Muscle of leg (tissue), 11 donors: ENCODE measurements around the gene TANC2. TPM values are rescaled to one million over a fixed set of nuclear protein-coding genes. Genes with fewer than 3 reads are reported as not detected.
"Not testable (repeated sequence)": the region's sequence is repeated elsewhere in the genome, so short reads cannot be mapped to it uniquely, and the experiment has no call there.

ENCODE experiments used
- DNase-seq: peaks from one replicate; pipeline ENCODE4 v3.0.0; 2013
- H3K27ac ChIP-seq: one replicate; pipeline ENCODE4 v1.5.1; 2013; ENCODE audit warnings: mild to moderate bottlenecking, low read length, control low read depth
- H3K27me3 ChIP-seq: one replicate; pipeline ENCODE4 v1.6.1; 2013; ENCODE audit warnings: low read length; ENCODE audit not compliant: control insufficient read depth, insufficient read depth
- H3K36me3 ChIP-seq: one replicate; pipeline ENCODE4 v1.6.1; 2013; ENCODE audit warnings: low read length; ENCODE audit not compliant: control insufficient read depth, insufficient read depth
- H3K4me1 ChIP-seq: one replicate; pipeline ENCODE4 v1.6.1; 2013; ENCODE audit warnings: low read length; ENCODE audit not compliant: control insufficient read depth, insufficient read depth
- H3K4me3 ChIP-seq: one replicate; pipeline ENCODE4 v1.5.1; 2013; ENCODE audit warnings: low read length, control low read depth
- H3K9me3 ChIP-seq: replicated peaks from 2 replicates; pipeline ENCODE4 v1.6.1; 2013; ENCODE audit warnings: low read depth, low read length; ENCODE audit not compliant: control insufficient read depth
- WGBS: methylation state at CpG from one replicate; pipeline ENCODE4 v1.1.5; 2013; ENCODE audit warnings: missing lambda C conversion rate; ENCODE audit not compliant: insufficient coverage; 5-methylcytosine and 5-hydroxymethylcytosine counted together
- polyA plus RNA-seq, 8 donors: library from polyadenylated mRNA; unstranded; fragments of 120-200 nt; gene quantifications; one replicate each; pipeline versions ENCODE4 v1.2.1 to v1.2.3, GENCODE V29; 2013; ENCODE audit warnings: inconsistent platforms in 1 of 8, low replicate concordance in 1 of 8; ENCODE audit not compliant: insufficient read length in 8 of 8, insufficient read depth in 1 of 8
- total RNA-seq: library from RNA; stranded (reverse); fragments of 120-200 nt; gene quantifications from one replicate; pipeline ENCODE4 v1.2.4, GENCODE V29; 2013

TANC2 gene
- total and polyA plus RNA-seq, 9 donors: 22.6 to 52.8 (median 36.1) TPM

GRCh38 chr17:62975206-62975605 lies 9.2 kb downstream of the TANC2 start:
- H3K27ac ChIP-seq: no peak overlapping the region
- no peaks in the 10 kb centered on the region for H3K4me1 ChIP-seq
- no peaks in the 10 kb centered on the region for H3K27me3 ChIP-seq
- H3K9me3 ChIP-seq: no peaks in the 10 kb centered on the region
- no peaks in the 10 kb centered on the region for H3K36me3 ChIP-seq
- DNase-seq: peak; percentile 29
- H3K4me3 ChIP-seq: no peak overlapping the region
- WGBS: no CpG with 5 or more reads among the region's 2 CpGs

- not testable (repeated sequence) for H3K27ac ChIP-seq, DNase-seq, H3K27me3 ChIP-seq, H3K4me1 ChIP-seq, H3K36me3 ChIP-seq, H3K4me3 ChIP-seq, H3K9me3 ChIP-seq
- 96% methylated on average over 6 of the region's 9 CpGs for WGBS
Observed at GRCh38 chr17:62976643-62977231, 10.7 kb downstream of the TANC2 start.

- 85% methylated on average over 2 of the region's 3 CpGs for WGBS
- no peak for DNase-seq
- Histone ChIP-seq H3K27ac (no peak overlapping the region), H3K9me3 (peaks cover 15% of the 10 kb centered on the region), H3K36me3 (no peaks in the 10 kb centered on the region), H3K4me1 (no peaks in the 10 kb centered on the region), H3K4me3 (no peak overlapping the region), H3K27me3 (no peaks in the 10 kb centered on the region)
Observed at GRCh38 chr17:62980842-62981241, 14.8 kb downstream of the TANC2 start.

- H3K36me3 ChIP-seq: no peaks in the 10 kb centered on the region
- no peak overlapping the region for H3K4me3 ChIP-seq
- H3K27ac ChIP-seq: no peak overlapping the region
- DNase-seq: no peak
- H3K9me3 ChIP-seq: peaks cover 20% of the 10 kb centered on the region
- WGBS: 83% methylated on average over 1 of the region's 2 CpGs
- H3K27me3 ChIP-seq: no peaks in the 10 kb centered on the region
- peaks cover 11% of the 10 kb centered on the region for H3K4me1 ChIP-seq
Observed at GRCh38 chr17:62981933-62982332, 15.9 kb downstream of the TANC2 start.

- Histone ChIP-seq H3K27ac (no peak overlapping the region), H3K27me3 (no peaks in the 10 kb centered on the region), H3K36me3 (no peaks in the 10 kb centered on the region), H3K9me3 (peaks cover 20% of the 10 kb centered on the region), H3K4me3 (no peak overlapping the region), H3K4me1 (peaks cover 18% of the 10 kb centered on the region)
- DNase-seq: no peak
- 100% methylated on average over 1 of the region's 1 CpG for WGBS
Observed at GRCh38 chr17:62984801-62985200, 18.8 kb downstream of the TANC2 start.

DNA sequence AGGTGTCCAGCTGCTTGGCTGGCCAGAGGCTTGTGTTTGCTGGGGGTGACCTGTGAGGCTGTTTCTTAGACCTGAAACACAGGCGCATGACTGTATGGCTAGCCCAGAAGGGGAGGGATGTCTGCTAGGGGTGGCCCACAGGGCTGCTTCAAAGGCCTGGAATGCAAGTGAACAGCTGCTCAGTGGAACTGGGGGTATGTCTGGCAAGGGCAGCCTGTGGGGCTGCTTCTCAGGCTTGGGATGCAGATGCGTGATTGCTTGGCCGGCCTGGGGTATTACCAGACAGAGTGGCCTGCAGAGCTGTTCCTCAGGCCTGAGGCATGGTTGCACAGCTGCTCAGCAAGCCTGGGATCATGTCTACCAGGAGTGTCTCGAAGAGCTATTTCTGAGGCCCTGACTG lies 20.5 kb downstream of the TANC2 start:
- H3K36me3 ChIP-seq: no peaks in the 10 kb centered on the region
- peak overlapping the region; percentile 62 for H3K27ac ChIP-seq
- H3K4me1 ChIP-seq: peaks cover 21% of the 10 kb centered on the region
- no peaks in the 10 kb centered on the region for H3K27me3 ChIP-seq
- DNase-seq: peak; percentile 75
- 75% methylated on average over 4 of the region's 4 CpGs for WGBS
- no peak overlapping the region for H3K4me3 ChIP-seq
- H3K9me3 ChIP-seq: peaks cover 20% of the 10 kb centered on the region

DNA sequence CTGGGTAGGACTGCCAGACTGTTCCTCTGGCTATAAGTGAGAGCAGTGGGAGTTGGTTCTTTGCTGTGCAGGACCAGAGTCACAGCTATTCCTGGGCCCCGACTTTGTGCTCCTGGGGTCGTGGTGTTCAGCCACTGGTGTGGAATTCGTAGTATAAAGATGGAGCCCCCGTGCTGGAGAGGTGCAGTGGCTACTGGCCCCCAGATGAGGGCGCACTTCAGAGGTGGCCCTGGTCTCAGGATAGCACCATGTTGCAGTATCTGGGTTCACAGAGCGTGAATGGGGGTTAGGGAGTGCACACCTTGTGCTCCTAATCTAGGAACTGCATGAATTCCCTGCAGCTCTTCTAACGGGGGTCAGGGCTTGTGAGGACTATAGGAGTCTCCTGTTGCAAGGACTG lies 21.1 kb downstream of the TANC2 start:
- peaks cover 18% of the 10 kb centered on the region for H3K9me3 ChIP-seq
- no peak overlapping the region for H3K27ac ChIP-seq
- DNase-seq: no peak
- H3K4me1 ChIP-seq: peaks cover 21% of the 10 kb centered on the region
- H3K27me3 ChIP-seq: no peaks in the 10 kb centered on the region
- 88% methylated on average over 7 of the region's 7 CpGs for WGBS
- no peaks in the 10 kb centered on the region for H3K36me3 ChIP-seq
- H3K4me3 ChIP-seq: no peak overlapping the region

GRCh38 chr17:62989501-62989900 lies 23.5 kb downstream of the TANC2 start:
- peak; percentile 76 for DNase-seq
- H3K4me1 ChIP-seq: peaks cover 21% of the 10 kb centered on the region
- WGBS: no CpG with 5 or more reads among the region's 5 CpGs
- H3K9me3 ChIP-seq: peaks cover 10% of the 10 kb centered on the region
- H3K4me3 ChIP-seq: no peak overlapping the region
- no peaks in the 10 kb centered on the region for H3K36me3 ChIP-seq
- no peaks in the 10 kb centered on the region for H3K27me3 ChIP-seq
- no peak overlapping the region for H3K27ac ChIP-seq

GRCh38 chr17:62994931-62995330 lies 28.9 kb downstream of the TANC2 start:
- Histone ChIP-seq H3K4me1 (peaks cover 2% of the 10 kb centered on the region), H3K36me3 (no peaks in the 10 kb centered on the region), H3K4me3 (no peak overlapping the region), H3K9me3 (no peaks in the 10 kb centered on the region), H3K27me3 (no peaks in the 10 kb centered on the region), H3K27ac (no peak overlapping the region)
- no peak for DNase-seq
- no CpG with 5 or more reads among the region's 4 CpGs for WGBS

DNA sequence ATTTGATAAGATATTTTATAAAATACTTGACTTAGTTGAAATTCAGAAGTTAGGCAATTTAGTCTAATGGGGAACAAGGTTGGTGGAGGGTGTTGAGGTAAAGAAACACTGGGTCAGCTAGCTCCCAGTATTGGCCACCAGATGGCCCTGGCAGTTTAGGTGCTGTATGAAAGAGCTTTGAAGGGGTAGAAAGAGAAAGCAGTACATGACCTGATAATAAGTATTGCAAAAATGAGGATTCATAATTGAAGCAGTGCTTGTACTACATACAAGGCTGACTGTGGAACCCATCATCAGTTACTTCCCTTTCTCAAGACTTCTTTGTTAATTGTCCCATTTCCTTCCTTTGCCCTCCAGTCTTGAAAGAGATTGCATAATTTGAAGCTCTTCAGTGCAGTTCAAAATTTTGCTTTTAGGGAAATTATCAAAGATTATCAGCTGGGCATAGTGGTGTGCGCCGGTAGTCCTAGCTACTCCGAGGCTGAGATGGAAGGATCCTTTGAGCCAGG lies 29.4 kb downstream of the TANC2 start:
- Histone ChIP-seq H3K36me3 (no peaks in the 10 kb centered on the region), H3K9me3 (no peaks in the 10 kb centered on the region), H3K27me3 (no peaks in the 10 kb centered on the region), H3K4me3 (no peak overlapping the region), H3K27ac (no peak overlapping the region), H3K4me1 (no peaks in the 10 kb centered on the region)
- 86% methylated on average over 2 of the region's 3 CpGs for WGBS
- DNase-seq: peak; percentile 7

DNA sequence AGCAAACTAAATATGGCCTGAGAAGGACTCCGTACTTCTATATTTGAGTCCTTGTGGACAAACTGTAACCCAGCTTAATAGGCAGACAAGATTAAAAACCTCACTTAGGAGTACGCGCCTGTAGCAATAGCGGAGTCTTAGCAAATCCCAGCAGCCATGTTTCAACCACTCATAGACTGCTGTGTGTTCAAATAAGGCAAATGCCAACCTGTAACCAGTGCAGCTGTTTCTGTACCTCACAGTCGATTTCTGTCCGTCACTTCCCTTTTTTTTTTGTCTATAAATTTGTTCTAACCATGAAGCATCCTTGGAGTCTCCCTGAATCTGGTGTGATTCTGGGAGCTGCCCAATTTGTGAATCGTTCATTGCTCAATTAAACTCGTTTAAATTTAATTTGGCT lies 30.2 kb downstream of the TANC2 start:
- Histone ChIP-seq H3K27me3 (no peaks in the 10 kb centered on the region), H3K4me1 (no peaks in the 10 kb centered on the region), H3K9me3 (no peaks in the 10 kb centered on the region), H3K27ac (no peak overlapping the region), H3K4me3 (no peak overlapping the region), H3K36me3 (no peaks in the 10 kb centered on the region)
- no peak for DNase-seq
- 90% methylated on average over 6 of the region's 8 CpGs for WGBS
